PC-9 (cell line): ENCODE results near the gene AGXT. TPM values are rescaled to one million over a fixed set of nuclear protein-coding genes. Genes with fewer than 3 reads are reported as not detected.

Experiments used
- BruUV-seq: library from RNA; stranded (reverse); fragments of 400-500 nt; replicated peaks from 2 replicates; lab custom pipeline; 2021; lab: Mats Ljungman, UMichigan
- CTCF ChIA-PET: fragments of 300-600 bp; sonication (Branson Sonifier 250); formaldehyde crosslinking; loops from one replicate; lab custom pipeline; 2022; ENCODE audit warnings: antibody characterized with exemption; lab: Charles Lee
- POLR2A ChIA-PET: fragments of 300-600 bp; sonication (Branson Sonifier 250); formaldehyde crosslinking; loops from one replicate; lab custom pipeline; 2022; ENCODE audit warnings: antibody characterized with exemption; ENCODE audit not compliant: unreplicated experiment; lab: Charles Lee
- DNase-seq, 2 experiments: peaks; one replicate each; pipeline versions ENCODE4 v3.0.0 to v3.0.0-alpha.2; 2015 to 2022; ENCODE audit warnings: mixed read lengths in 1 of 2
- H2AFZ ChIP-seq: fragments of 200-600 bp; sonication (generic); 2 replicates; pipeline ENCODE4 v1.8.1; 2017; ENCODE audit warnings: antibody characterized with exemption
- H3F3A ChIP-seq: fragments of 200-600 bp; sonication (generic); 2 replicates; pipeline ENCODE4 v1.8.1; 2017; ENCODE audit warnings: antibody characterized with exemption, mild to moderate bottlenecking, low read depth; ENCODE audit not compliant: insufficient read depth
- H3K27ac ChIP-seq: fragments of 200-600 bp; sonication (generic); 2 replicates; pipeline ENCODE4 v1.6.1; 2016; ENCODE audit warnings: mixed run types
- H3K27me3 ChIP-seq: fragments of 200-600 bp; sonication (generic); 2 replicates; pipeline ENCODE4 v1.6.1; 2016; ENCODE audit warnings: low read depth, mixed run types; ENCODE audit not compliant: insufficient read depth
- H3K36me3 ChIP-seq: fragments of 200-600 bp; sonication (generic); 2 replicates; pipeline ENCODE4 v1.6.1; 2016; ENCODE audit warnings: low read depth, mixed run types
- H3K4me1 ChIP-seq: fragments of 200-600 bp; sonication (generic); replicated peaks from 2 replicates; pipeline ENCODE4 v1.6.1; 2016; ENCODE audit warnings: mixed run types; ENCODE audit not compliant: insufficient read depth
- H3K4me2 ChIP-seq: fragments of 200-600 bp; sonication (generic); 2 replicates; pipeline ENCODE4 v1.6.1; 2017; ENCODE audit warnings: mixed run types
- H3K4me3 ChIP-seq: fragments of 200-600 bp; sonication (generic); 2 replicates; pipeline ENCODE4 v1.6.1; 2016; ENCODE audit warnings: mixed run types
- H3K79me2 ChIP-seq: fragments of 200-600 bp; sonication (generic); 2 replicates; pipeline ENCODE4 v1.6.1; 2017; ENCODE audit warnings: low read depth, mixed run types
- H3K9me2 ChIP-seq: fragments of 200-600 bp; sonication (generic); 2 replicates; pipeline ENCODE4 v1.8.1; 2017; ENCODE audit warnings: mild to moderate bottlenecking; ENCODE audit not compliant: insufficient read depth
- H3K9me3 ChIP-seq: fragments of 200-600 bp; sonication (generic); 2 replicates; pipeline ENCODE4 v1.8.1; 2016; ENCODE audit warnings: low read depth; ENCODE audit not compliant: insufficient read depth
- H4K20me1 ChIP-seq: fragments of 200-600 bp; sonication (generic); 2 replicates; pipeline ENCODE4 v1.8.1; 2017; ENCODE audit not compliant: insufficient read depth
- EZH2 ChIP-seq: fragments of 200-600 bp; sonication (generic); IDR thresholded peaks from 2 replicates; pipeline ENCODE4 v1.8.0; 2017; ENCODE audit warnings: antibody characterized with exemption, low read depth
- intact Hi-C: fragments of 100-400 bp; cut with micrococcal nuclease; formaldehyde crosslinking; loops from one replicate; pipeline ENCODE4 v1.10.0; 2022; ENCODE audit not compliant: unreplicated experiment
- total RNA-seq: library from RNA; stranded (reverse); gene quantifications from 2 replicates; pipeline ENCODE4 v1.2.3, GENCODE V29; 2021
- TF ChIP-seq, protein P1 (sequence below): fragments of 200-600 bp; sonication (generic); conservative IDR thresholded peaks from 2 replicates; pipeline ENCODE4 v1.6.1; 2017; ENCODE audit warnings: mixed run types, antibody characterized with exemption, mild to moderate bottlenecking, moderate library complexity

Gene AGXT
- total RNA-seq, 1 experiment from 2014 or later = not detected

DNA sequence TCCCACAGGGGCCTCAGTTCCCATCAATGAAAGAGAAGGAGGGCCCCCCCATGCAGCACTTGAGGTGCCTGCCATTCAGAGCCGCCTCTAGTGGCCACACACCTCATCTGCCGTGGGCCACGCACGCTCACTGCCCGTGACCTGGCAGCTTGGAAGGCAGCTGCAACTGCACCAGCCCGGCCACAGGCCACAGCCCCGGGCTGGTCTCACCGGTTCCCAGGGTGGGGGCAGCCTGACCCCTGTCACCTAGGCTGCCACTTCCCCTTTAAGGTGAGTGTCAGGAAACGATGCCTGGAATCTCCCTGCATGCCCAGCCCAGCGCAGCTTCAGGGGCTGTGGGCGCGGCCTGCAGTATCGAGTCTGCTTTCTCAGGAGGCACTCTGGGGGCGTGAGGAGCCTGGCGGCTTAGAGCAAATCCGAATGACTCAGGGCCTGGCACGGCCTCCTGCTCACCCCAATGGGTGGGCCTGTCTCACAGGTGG is 24.8 kb downstream of the AGXT start:
- Histone ChIP-seq H3K36me3 (no peaks in the 10 kb centered on the region), H3K4me1 (peaks cover 86% of the 10 kb centered on the region), H4K20me1 (no peaks in the 10 kb centered on the region), H3K9me2 (no peaks in the 10 kb centered on the region), H3K9me3 (no peaks in the 10 kb centered on the region), H3K4me2 (peak overlapping the region; percentile 95), H3K27ac (peak overlapping the region; percentile 83), H3K4me3 (peak overlapping the region; percentile 77), H3K27me3 (no peaks in the 10 kb centered on the region), H3K79me2 (peaks cover 35% of the 10 kb centered on the region), H2AFZ (no peak overlapping the region), H3F3A (peaks cover 25% of the 10 kb centered on the region)
- BruUV-seq = no TSS peak
- CTCF ChIA-PET = no interaction called here
- intact Hi-C loops = loop anchor here (5.0 kb wide), 2 partner anchors 36 to 326 kb away; partner anchors contain the start of gene RNPEPL1
- POLR2A ChIA-PET = interaction anchor here (0.6 to 0.7 kb wide), 3 partner anchors 13 to 515 kb away, joined by 3 to 9 read pairs (median 3); no protein-coding TSS in a partner anchor
- peak; percentile 100 for DNase-seq
- TF ChIP-seq, protein P1, sequence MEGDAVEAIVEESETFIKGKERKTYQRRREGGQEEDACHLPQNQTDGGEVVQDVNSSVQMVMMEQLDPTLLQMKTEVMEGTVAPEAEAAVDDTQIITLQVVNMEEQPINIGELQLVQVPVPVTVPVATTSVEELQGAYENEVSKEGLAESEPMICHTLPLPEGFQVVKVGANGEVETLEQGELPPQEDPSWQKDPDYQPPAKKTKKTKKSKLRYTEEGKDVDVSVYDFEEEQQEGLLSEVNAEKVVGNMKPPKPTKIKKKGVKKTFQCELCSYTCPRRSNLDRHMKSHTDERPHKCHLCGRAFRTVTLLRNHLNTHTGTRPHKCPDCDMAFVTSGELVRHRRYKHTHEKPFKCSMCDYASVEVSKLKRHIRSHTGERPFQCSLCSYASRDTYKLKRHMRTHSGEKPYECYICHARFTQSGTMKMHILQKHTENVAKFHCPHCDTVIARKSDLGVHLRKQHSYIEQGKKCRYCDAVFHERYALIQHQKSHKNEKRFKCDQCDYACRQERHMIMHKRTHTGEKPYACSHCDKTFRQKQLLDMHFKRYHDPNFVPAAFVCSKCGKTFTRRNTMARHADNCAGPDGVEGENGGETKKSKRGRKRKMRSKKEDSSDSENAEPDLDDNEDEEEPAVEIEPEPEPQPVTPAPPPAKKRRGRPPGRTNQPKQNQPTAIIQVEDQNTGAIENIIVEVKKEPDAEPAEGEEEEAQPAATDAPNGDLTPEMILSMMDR = peak; percentile 55; the same call in 1 of the 2 replicates
- no peak for TF ChIP-seq EZH2

DNA sequence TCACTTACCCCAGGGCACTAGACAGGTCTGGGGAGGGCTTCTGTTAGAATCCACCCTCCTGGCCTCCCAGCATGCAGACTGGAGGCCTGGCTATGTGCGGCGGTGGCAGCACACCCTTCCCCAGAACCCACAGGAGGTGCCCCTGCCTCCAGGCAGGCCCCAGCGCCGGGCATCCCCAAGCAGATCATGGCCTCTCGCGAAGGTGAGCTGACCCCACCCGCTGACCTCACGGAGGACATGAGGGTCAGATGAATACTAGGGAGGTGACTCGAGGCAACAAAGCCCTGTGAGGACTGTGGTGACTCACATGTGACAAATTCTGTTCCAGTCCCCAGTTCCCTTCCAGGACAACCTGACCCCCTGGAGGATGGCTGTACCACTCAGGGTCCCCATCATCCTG is 25.4 kb downstream of the AGXT start:
- BruUV-seq = no TSS peak
- no peak overlapping the region for H2AFZ ChIP-seq
- CTCF ChIA-PET = interaction anchor here (0.5 kb wide), 1 partner anchor 704 kb away, joined by 3 read pairs; no protein-coding TSS in a partner anchor
- intact Hi-C loops = loop anchor here (2.0 to 5.0 kb wide), 3 partner anchors 21 to 327 kb away; partner anchors contain the start of gene RNPEPL1
- H3K27me3 ChIP-seq = no peaks in the 10 kb centered on the region
- H3F3A ChIP-seq = peaks cover 31% of the 10 kb centered on the region
- DNase-seq = peak in 1 of 2 experiments; percentile 90
- no peaks in the 10 kb centered on the region for H3K9me3 ChIP-seq
- H4K20me1 ChIP-seq = no peaks in the 10 kb centered on the region
- peaks cover 35% of the 10 kb centered on the region for H3K79me2 ChIP-seq
- H3K36me3 ChIP-seq = no peaks in the 10 kb centered on the region
- peaks cover 92% of the 10 kb centered on the region for H3K4me1 ChIP-seq
- POLR2A ChIA-PET = interaction anchor here (0.6 kb wide), 2 partner anchors 14 to 514 kb away, joined by 3 to 9 read pairs; no protein-coding TSS in a partner anchor
- peak overlapping the region; percentile 77 for H3K4me3 ChIP-seq
- H3K27ac ChIP-seq = peak overlapping the region; percentile 83
- H3K9me2 ChIP-seq = no peaks in the 10 kb centered on the region
- TF ChIP-seq EZH2 = no peak
- TF ChIP-seq, protein P1 = no peak
- H3K4me2 ChIP-seq = peak overlapping the region; percentile 95

- H4K20me1 ChIP-seq = no peaks in the 10 kb centered on the region
- peaks cover 35% of the 10 kb centered on the region for H3K79me2 ChIP-seq
- no peaks in the 10 kb centered on the region for H3K9me2 ChIP-seq
- peak overlapping the region; percentile 95 for H3K4me2 ChIP-seq
- H3K4me1 ChIP-seq = peaks cover 91% of the 10 kb centered on the region
- ChIA-PET CTCF (no interaction called here), POLR2A (no interaction called here)
- peak overlapping the region; percentile 83 for H3K27ac ChIP-seq
- peak overlapping the region; percentile 77 for H3K4me3 ChIP-seq
- intact Hi-C loops = loop anchor here (2.0 to 5.0 kb wide), 6 partner anchors 20 to 523 kb away; partner anchors contain the start of genes PPP1R7 and RNPEPL1
- no peaks in the 10 kb centered on the region for H3K36me3 ChIP-seq
- no TSS peak for BruUV-seq
- TF ChIP-seq, protein P1 = no peak
- TF ChIP-seq EZH2 = no peak
- DNase-seq = no peak
- no peaks in the 10 kb centered on the region for H3K27me3 ChIP-seq
- H3K9me3 ChIP-seq = no peaks in the 10 kb centered on the region
- H2AFZ ChIP-seq = no peak overlapping the region
- H3F3A ChIP-seq = peaks cover 37% of the 10 kb centered on the region
These were observed 26.4 kb downstream of the AGXT start for GRCh38 chr2:240894836-240895558.
